Ovary (tissue), 9 donors: ENCODE data around the gene PARPBP. TPM values are rescaled to one million over a fixed set of nuclear protein-coding genes. Genes with fewer than 3 reads are reported as not detected.

Source experiments
- DNase-seq, 5 donors: peaks; one replicate each; pipeline ENCODE4 v3.0.0-alpha.2; 2019 to 2020
- H3K27ac ChIP-seq, 2 donors: fragments of 200-600 bp; one replicate each; pipeline versions ENCODE4 v1.5.1 to v1.8.0; 2019 to 2022
- H3K27me3 ChIP-seq: fragments of 200-600 bp; one replicate; pipeline ENCODE4 v1.8.0; 2022
- H3K36me3 ChIP-seq: fragments of 200-600 bp; sonication (generic); one replicate; pipeline ENCODE4 v1.5.1; 2019
- H3K4me1 ChIP-seq: one replicate; pipeline ENCODE4 v1.8.1; 2013; ENCODE audit warnings: mild to moderate bottlenecking, moderate library complexity; ENCODE audit not compliant: insufficient read depth
- H3K4me3 ChIP-seq: fragments of 200-600 bp; sonication (generic); one replicate; pipeline ENCODE4 v1.5.1; 2017
- H3K9me3 ChIP-seq, 2 donors: fragments of 200-600 bp in 1 of 2; sonication (generic) in 1 of 2; one replicate each; pipeline versions ENCODE4 v1.5.1 to v1.8.1; 2013 to 2019; ENCODE audit warnings: mild to moderate bottlenecking in 1 of 2, moderate library complexity in 1 of 2
- CTCF ChIP-seq, 3 donors: fragments of 450-650 bp in 2 of 3; fragments of 200-600 bp in 1 of 3; IDR thresholded peaks; one replicate each; pipeline versions ENCODE4 v1.5.1 to v1.8.0; 2016 to 2022; ENCODE audit warnings: antibody characterized with exemption in 3 of 3, mild to moderate bottlenecking in 1 of 3
- EP300 ChIP-seq: sonication (generic); formaldehyde crosslinking; IDR thresholded peaks from one replicate; pipeline ENCODE4 v1.6.1; 2017; ENCODE audit warnings: antibody characterized with exemption
- POLR2A ChIP-seq: fragments of 450-650 bp; IDR thresholded peaks from one replicate; pipeline ENCODE4 v1.6.1; 2017; ENCODE audit warnings: antibody characterized with exemption, mild to moderate bottlenecking, moderate library complexity
- WGBS, 3 donors: extraction: QIAGEN DNeasy Blood & Tissue Kit in 1 of 3; methylation state at CpG; one replicate each; pipeline versions ENCODE4 v1.1.5 to v1.1.7; 2013 to 2017; 5-methylcytosine and 5-hydroxymethylcytosine counted together
- intact Hi-C, 4 donors: fragments of 100-400 bp; cut with DNase I; formaldehyde crosslinking; loops; one replicate each; pipeline versions ENCODE4 v1.11.0 to v1.15.1; 2022 to 2023
- polyA plus RNA-seq, 2 donors: library from polyadenylated mRNA; stranded (reverse); fragments of 200-250 nt in 1 of 2; fragments of 350-450 nt in 1 of 2; fragmentation: Illumina TruSeq in 1 of 2; extraction: RNeasy Lipid Tissue Mini Kit (QIAGEN cat#74804) in 1 of 2; gene quantifications; one replicate each; pipeline ENCODE4 v1.2.3, GENCODE V29; 2013 to 2014
- total RNA-seq, 7 donors: library from RNA; depleted of rRNA in 2 of 7; stranded (reverse); fragments of >200 nt in 2 of 7; fragmentation: NEBNext Ultra II Directional in 3 of 7; extraction: Animal tissue kit (Norgen Biotek cat#: 25700) in 3 of 7; gene quantifications; one replicate each; pipeline versions ENCODE4 v1.1.0 to v1.2.4, GENCODE V29; 2016 to 2023
- donor health status: DM: no; HTN: no; CAD: no; lungs with moderate emphysema.
- donor health status: DM: no; HTN: no; CAD: no.
- donor health status: Bipolar disorder and iron deficiency.
- donor health status: DM: yes; HTN: yes; CAD: no.
- donor health status: DM: no; HTN: no; CAD: no.
- donor health status: DM: yes; HTN: yes; CAD: no.

PARPBP gene
- total and polyA plus RNA-seq, 9 donors: 0.45 to 2.5 (median 1.3) TPM

GRCh38 chr12:102215992-102216691 lies 96.2 kb downstream of the PARPBP start:
- no peak for TF ChIP-seq POLR2A
- no peak for TF ChIP-seq CTCF (IDR thresholded peaks at IDR 0.05)
- TF ChIP-seq EP300: no peak
- whole genome bisulfite sequencing, 3 donors: 80 to 84% (median 83%) methylated on average over 5 of the region's 5 CpGs
- intact Hi-C loops: no loop called here
- Histone ChIP-seq H3K4me3 (no peak overlapping the region), H3K4me1 (no peaks in the 10 kb centered on the region), H3K27me3 (no peaks in the 10 kb centered on the region), H3K27ac (no peak overlapping the region), H3K36me3 (no peaks in the 10 kb centered on the region), H3K9me3 (no peaks in the 10 kb centered on the region)
- DNase-seq: no peak

- no peak overlapping the region for H3K27ac ChIP-seq
- no peak overlapping the region for H3K4me3 ChIP-seq
- H3K27me3 ChIP-seq: no peaks in the 10 kb centered on the region
- DNase-seq: no peak
- H3K36me3 ChIP-seq: no peaks in the 10 kb centered on the region
- intact Hi-C loops: no loop called here
- no peaks in the 10 kb centered on the region for H3K9me3 ChIP-seq
- H3K4me1 ChIP-seq: no peaks in the 10 kb centered on the region
- no peak for TF ChIP-seq POLR2A
- no peak for TF ChIP-seq CTCF (IDR thresholded peaks at IDR 0.05)
- no peak for TF ChIP-seq EP300
Observed at GRCh38 chr12:102220736-102221135, 100.8 kb downstream of the PARPBP start.

GRCh38 chr12:102227954-102228353 lies 108.0 kb downstream of the PARPBP start:
- 62 to 68% (median 68%) methylated on average over 5 of the region's 5 CpGs for WGBS, 3 donors

GRCh38 chr12:102232036-102232435 lies 112.1 kb downstream of the PARPBP start:
- H3K9me3 ChIP-seq: no peaks in the 10 kb centered on the region
- H3K27me3 ChIP-seq: no peaks in the 10 kb centered on the region
- no peak for TF ChIP-seq EP300
- TF ChIP-seq CTCF (IDR thresholded peaks at IDR 0.05): no peak
- no peak for TF ChIP-seq POLR2A
- peak in 2 of 5 donors; percentile 13 to 18 for DNase-seq
- H3K36me3 ChIP-seq: no peaks in the 10 kb centered on the region
- peaks cover 7% of the 10 kb centered on the region for H3K4me1 ChIP-seq
- H3K27ac ChIP-seq: peak overlapping the region in 1 of 2 donors; percentile 47
- intact Hi-C loops: no loop called here
- H3K4me3 ChIP-seq: no peak overlapping the region

More at GRCh38 chr12:102227954-102228353, 108.0 kb downstream of the PARPBP start:
- Histone ChIP-seq H3K9me3 (no peaks in the 10 kb centered on the region), H3K27me3 (no peaks in the 10 kb centered on the region), H3K36me3 (no peaks in the 10 kb centered on the region), H3K4me1 (peaks cover 5% of the 10 kb centered on the region), H3K27ac (no peak overlapping the region), H3K4me3 (no peak overlapping the region)
- no peak for DNase-seq
- intact Hi-C loops: no loop called here
- TF ChIP-seq EP300 (no peak), POLR2A (no peak), CTCF (IDR thresholded peaks at IDR 0.05) (no peak)
